Endothelial cell of umbilical vein (primary cell): ENCODE measurements around the gene PTPN9. TPM values are rescaled to one million over a fixed set of nuclear protein-coding genes. Genes with fewer than 3 reads are reported as not detected.

Experiments used
- BruUV-seq: library from RNA; stranded (reverse); fragments of 400-500 nt; replicated peaks from 2 replicates; lab custom pipeline; 2021; lab: Mats Ljungman, UMichigan
- CTCF ChIA-PET: fragments of 300-600, 350-600 bp; sonication (Branson Sonifier 250); formaldehyde crosslinking; loops from one replicate; lab custom pipeline; 2021; ENCODE audit warnings: antibody characterized with exemption, inconsistent platforms; lab: Charles Lee
- POLR2A ChIA-PET: fragments of 300-600, 350-600 bp; sonication (Branson Sonifier 250); formaldehyde crosslinking; loops from one replicate; lab custom pipeline; 2021; ENCODE audit warnings: antibody characterized with exemption, inconsistent platforms; lab: Charles Lee
- DNase-seq: peaks from one replicate; pipeline ENCODE4 v3.0.0-alpha.2; 2011; ENCODE audit warnings: low read depth, low spot score
- FAIRE-seq: peaks from 2 replicates; lab custom pipeline; 2011; peaks lifted over from hg19 to GRCh38; lab: Jason Lieb, UNC
- H2AFZ ChIP-seq: 2 replicates; pipeline ENCODE4 v1.6.0; 2012; ENCODE audit warnings: low read depth, low read length, control low read depth, inconsistent platforms
- H3K27ac ChIP-seq: 2 replicates; pipeline ENCODE4 v1.5.1; 2011; ENCODE audit warnings: low read depth, mild to moderate bottlenecking, control low read depth, low read length, moderate library complexity; ENCODE audit not compliant: insufficient read depth
- H3K27me3 ChIP-seq, 2 experiments: 2 replicates each; pipeline versions ENCODE4 v1.6.0 to v1.6.1; 2011; ENCODE audit warnings: low read length in 2 of 2, mixed read lengths in 1 of 2; ENCODE audit not compliant: control insufficient read depth in 2 of 2, insufficient read depth in 2 of 2
- H3K36me3 ChIP-seq, 2 experiments: 2 replicates in 1 of 2; 3 replicates in 1 of 2; pipeline ENCODE4 v1.5.1; 2011; ENCODE audit warnings: low read length in 2 of 2, mild to moderate bottlenecking in 1 of 2, moderate library complexity in 1 of 2; ENCODE audit not compliant: control insufficient read depth in 2 of 2, insufficient read depth in 2 of 2; ENCODE audit errors: extremely low read depth in 1 of 2
- H3K4me1 ChIP-seq: 3 replicates; pipeline ENCODE4 v1.5.1; 2011; ENCODE audit warnings: mild to moderate bottlenecking, low read length; ENCODE audit not compliant: control insufficient read depth, insufficient read depth; ENCODE audit errors: extremely low read depth
- H3K4me2 ChIP-seq: 2 replicates; pipeline ENCODE4 v1.6.1; 2011; ENCODE audit warnings: low read length, control low read depth, mixed read lengths; ENCODE audit not compliant: insufficient read depth
- H3K4me3 ChIP-seq, 3 experiments: fragments of 200-600 bp in 1 of 3; sonication (generic), shearing (Covaris generic) in 1 of 3; replicated peaks in 1 of 3; 2 replicates each; pipeline ENCODE4 v1.5.1; 2011 to 2016; ENCODE audit warnings: control low read depth in 3 of 3, low read length in 3 of 3, mild to moderate bottlenecking in 2 of 3, inconsistent platforms in 1 of 3, low read depth in 1 of 3, moderate library complexity in 1 of 3; ENCODE audit not compliant: insufficient read depth in 1 of 3
- H3K79me2 ChIP-seq: 2 replicates; pipeline ENCODE4 v1.6.0; 2012; ENCODE audit warnings: low read length, inconsistent platforms; ENCODE audit not compliant: control insufficient read depth, insufficient read depth
- H3K9ac ChIP-seq: replicated peaks from 2 replicates; pipeline ENCODE3; 2011; ENCODE audit warnings: low read length, control low read depth; ENCODE audit not compliant: insufficient read depth; ENCODE audit errors: extremely low read depth
- H3K9me1 ChIP-seq: replicated peaks from 3 replicates; pipeline ENCODE4 v1.6.0; 2011; ENCODE audit warnings: mild to moderate bottlenecking, low read length; ENCODE audit not compliant: control insufficient read depth, insufficient read depth; ENCODE audit errors: extremely low read depth
- H3K9me3 ChIP-seq: replicated peaks from 2 replicates; pipeline ENCODE4 v1.5.1; 2012; ENCODE audit warnings: low read length, inconsistent platforms; ENCODE audit not compliant: control insufficient read depth, insufficient read depth
- H4K20me1 ChIP-seq: replicated peaks from 2 replicates; pipeline ENCODE3; 2011; ENCODE audit warnings: mild to moderate bottlenecking, low read length; ENCODE audit not compliant: control insufficient read depth, insufficient read depth; ENCODE audit errors: extremely low read depth
- CTCF ChIP-seq, 2 donors: IDR thresholded peaks; 1 replicate in 1 of 2; 2 replicates in 1 of 2; pipeline ENCODE4 v1.5.1; 2011; ENCODE audit warnings: low read length in 2 of 2, mild to moderate bottlenecking in 2 of 2, moderate library complexity in 2 of 2, control low read depth in 1 of 2, inconsistent platforms in 1 of 2, low read depth in 1 of 2; ENCODE audit not compliant: insufficient read depth in 1 of 2; ENCODE audit errors: extremely low read depth in 1 of 2
- JUN ChIP-seq: IDR thresholded peaks from 2 replicates; pipeline ENCODE4 v1.6.1; 2011; ENCODE audit warnings: borderline replicate concordance, low read depth; ENCODE audit not compliant: insufficient read length, insufficient read depth
- MAX ChIP-seq: IDR thresholded peaks from 2 replicates; pipeline ENCODE4 v1.6.1; 2011; ENCODE audit not compliant: insufficient read depth, insufficient read length
- POLR2A ChIP-seq: IDR thresholded peaks from 2 replicates; pipeline ENCODE4 v1.6.1; 2012; ENCODE audit warnings: low read depth, mild to moderate bottlenecking, control low read depth, low read length
- POLR2AphosphoS5 ChIP-seq: IDR thresholded peaks from 2 replicates; pipeline ENCODE4 v1.6.1; 2012; ENCODE audit warnings: low read depth, mild to moderate bottlenecking, control low read depth, low read length, moderate library complexity; ENCODE audit not compliant: insufficient read depth
- dilution Hi-C: fragments of 300-500 bp; cut with MboI; formaldehyde crosslinking; loops from one replicate; pipeline ENCODE4 v1.15.0; 2019; ENCODE audit warnings: low sequenced_read_pairs; ENCODE audit not compliant: extremely low pct_ligation_motif_present
- intact Hi-C: fragments of 100-400 bp; cut with micrococcal nuclease; formaldehyde crosslinking; loops from one replicate; pipeline ENCODE4 v1.10.0; 2022
- polyA plus RNA-seq, 4 experiments: library from polyadenylated mRNA; depleted of rRNA in 3 of 4; stranded (reverse) in 3 of 4; unstranded in 1 of 4; fragments of >200 nt; gene quantifications; 2 replicates each; pipeline versions ENCODE4 v1.2.1 to v1.2.3, GENCODE V29; 2011 to 2012; ENCODE audit warnings: missing spikeins in 1 of 4
- total RNA-seq: library from RNA; stranded (reverse); gene quantifications from 2 replicates; pipeline ENCODE4 v1.2.3, GENCODE V29; 2021

PTPN9 gene
- total and polyA plus RNA-seq, 2 donors (not counting 3 experiments of a cell fraction or from before 2014, with no cell fraction given) = 31.4 to 37.2 TPM

- no peak for TF ChIP-seq MAX
- peak; percentile 7 for TF ChIP-seq POLR2AphosphoS5
- CTCF ChIA-PET = interaction anchor here (0.7 to 3.2 kb wide), 6 partner anchors 19 to 195 kb away, joined by 3 to 21 read pairs (median 4); partner anchors contain the start of genes MAN2C1 and SNX33
These were observed 126.7 kb downstream of the PTPN9 start for GRCh38 chr15:75452364-75452864.

GRCh38 chr15:75451674-75452363 lies 127.3 kb downstream of the PTPN9 start, which contains the start of gene SIN3A:
Gene SIN3A (minus strand): TSS chr15:75451690. CDS start chr15:75430375, 21,315 bp downstream.
- no TSS peak for BruUV-seq
- ChIA-PET POLR2A (interaction anchor here (0.6 to 1.7 kb wide), 4 partner anchors 79 to 434 kb away, joined by 3 to 8 read pairs (median 4); partner anchors contain the start of gene MAN2C1), CTCF (interaction anchor here (0.7 to 3.2 kb wide), 9 partner anchors 8 to 233 kb away, joined by 3 to 21 read pairs (median 3); partner anchors contain the start of genes MAN2C1 and SNX33)
- Histone ChIP-seq H3K27ac (peak within 1 kb of the TSS; percentile 78), H3K4me2 (peak within 1 kb of the TSS; percentile 97), H3K27me3 (no peaks in the 10 kb centered on the region), H3K79me2 (peaks cover 36% of the 10 kb centered on the region), H3K9ac (peak within 1 kb of the TSS; percentile 85), H3K36me3 (no peaks in the 10 kb centered on the region), H2AFZ (peak within 1 kb of the TSS; percentile 44), H3K4me3 (peak within 1 kb of the TSS; percentile 83 to 84 (median 83)), H4K20me1 (peaks cover 3% of the 10 kb centered on the region), H3K4me1 (peaks cover 29% of the 10 kb centered on the region), H3K9me1 (no peaks in the 10 kb centered on the region), H3K9me3 (no peaks in the 10 kb centered on the region)
- FAIRE-seq (peak; percentile 100), DNase-seq (peak; percentile 100)
- TF ChIP-seq JUN = no peak
- no peak for TF ChIP-seq POLR2A
- TF ChIP-seq CTCF (IDR thresholded peaks at IDR 0.05; ENCODE audit: extremely low read depth in 1 of 2, insufficient read depth in 1 of 2, low read depth in 1 of 2, low read length in 2 of 2) = no peak
- TF ChIP-seq POLR2AphosphoS5 = peak; percentile 28
- intact Hi-C loops = loop anchor here (2.0 to 5.0 kb wide), 4 partner anchors 187 to 490 kb away; no protein-coding TSS in a partner anchor
- dilution Hi-C loops = loop anchor here (25.0 kb wide), 1 partner anchor 135 kb away; the partner anchor contains the start of gene PTPN9

More at GRCh38 chr15:75452364-75452864, 126.7 kb downstream of the PTPN9 start:
- Histone ChIP-seq H3K9me1 (no peaks in the 10 kb centered on the region), H3K36me3 (no peaks in the 10 kb centered on the region), H3K27ac (peak overlapping the region; percentile 78), H3K4me1 (peaks cover 29% of the 10 kb centered on the region), H3K4me2 (peak overlapping the region; percentile 97), H3K27me3 (no peaks in the 10 kb centered on the region), H3K9ac (peak overlapping the region; percentile 85), H4K20me1 (peaks cover 3% of the 10 kb centered on the region), H3K4me3 (peak overlapping the region; percentile 45 to 84 (median 58)), H2AFZ (peak overlapping the region; percentile 44), H3K79me2 (peaks cover 30% of the 10 kb centered on the region), H3K9me3 (no peaks in the 10 kb centered on the region)
- intact Hi-C loops = loop anchor here (2.0 to 5.0 kb wide), 4 partner anchors 186 to 490 kb away; no protein-coding TSS in a partner anchor
- DNase-seq (peak; percentile 76), FAIRE-seq (no peak)
- dilution Hi-C loops = loop anchor here (25.0 kb wide), 1 partner anchor 135 kb away; the partner anchor contains the start of gene PTPN9
- POLR2A ChIA-PET = interaction anchor here (1.7 kb wide), 1 partner anchor 84 kb away, joined by 8 read pairs; the partner anchor contains the start of gene MAN2C1
- no TSS peak for BruUV-seq
